Hepatocyte (in vitro differentiated cells): Measurements from ENCODE around the gene PLOD1. TPM values are rescaled to one million over a fixed set of nuclear protein-coding genes. Genes with fewer than 3 reads are reported as not detected.

Experiments used
- DNase-seq: peaks from one replicate; pipeline ENCODE4 v3.0.0-alpha.2; 2016; ENCODE audit warnings: low spot score
- H2AFZ ChIP-seq: fragments of 200-600 bp; sonication (generic); 2 replicates; pipeline ENCODE4 v1.6.0; 2016; ENCODE audit warnings: antibody characterized with exemption, mild to moderate bottlenecking
- H3K27ac ChIP-seq: fragments of 200-600 bp; sonication (generic); 2 replicates; pipeline ENCODE4 v1.5.1; 2016; ENCODE audit warnings: mild to moderate bottlenecking
- H3K27me3 ChIP-seq: fragments of 200-600 bp; sonication (generic); 2 replicates; pipeline ENCODE4 v1.6.1; 2016
- H3K36me3 ChIP-seq: fragments of 200-600 bp; sonication (generic); replicated peaks from 2 replicates; pipeline ENCODE4 v1.5.1; 2016; ENCODE audit warnings: low read depth; ENCODE audit not compliant: insufficient read depth
- H3K4me1 ChIP-seq: fragments of 200-600 bp; sonication (generic); 2 replicates; pipeline ENCODE4 v1.5.1; 2016; ENCODE audit warnings: mild to moderate bottlenecking, moderate library complexity; ENCODE audit not compliant: insufficient read depth
- H3K4me2 ChIP-seq: fragments of 200-600 bp; sonication (generic); 2 replicates; pipeline ENCODE4 v1.6.0; 2016
- H3K4me3 ChIP-seq: fragments of 200-600 bp; sonication (generic); 2 replicates; pipeline ENCODE4 v1.5.1; 2016; ENCODE audit warnings: mild to moderate bottlenecking
- H3K79me2 ChIP-seq: fragments of 200-600 bp; sonication (generic); 2 replicates; pipeline ENCODE4 v1.6.0; 2017; ENCODE audit warnings: mild to moderate bottlenecking
- H3K9me2 ChIP-seq: fragments of 200-600 bp; sonication (generic); replicated peaks from 2 replicates; pipeline ENCODE4 v1.6.0; 2017; ENCODE audit warnings: mild to moderate bottlenecking; ENCODE audit not compliant: insufficient read depth
- H3K9me3 ChIP-seq: fragments of 200-600 bp; sonication (generic); 2 replicates; pipeline ENCODE4 v1.5.1; 2016; ENCODE audit warnings: low read depth, mild to moderate bottlenecking
- H4K20me1 ChIP-seq: fragments of 200-600 bp; sonication (generic); 2 replicates; pipeline ENCODE4 v1.6.0; 2016; ENCODE audit warnings: mild to moderate bottlenecking; ENCODE audit not compliant: insufficient read depth, poor library complexity, severe bottlenecking
- EZH2 ChIP-seq: fragments of 200-600 bp; sonication (generic); IDR thresholded peaks from 2 replicates; pipeline ENCODE4 v1.6.1; 2016; ENCODE audit warnings: antibody characterized with exemption, mild to moderate bottlenecking, borderline replicate concordance
- EZH2phosphoT487 ChIP-seq: fragments of 200-600 bp; sonication (generic); IDR thresholded peaks from one replicate; pipeline ENCODE4 v1.6.1; 2018; ENCODE audit warnings: antibody characterized with exemption, mild to moderate bottlenecking, low read depth, moderate library complexity; ENCODE audit not compliant: unreplicated experiment, severe bottlenecking
- WGBS: methylation state at CpG from one replicate; pipeline ENCODE4 v1.1.6; 2016; ENCODE audit warnings: low lambda C conversion rate; ENCODE audit errors: missing lambda C conversion rate; 5-methylcytosine and 5-hydroxymethylcytosine counted together
- polyA plus RNA-seq: library from polyadenylated mRNA; unstranded; fragments of >200 nt; fragmentation: Nextera tagmentation; extraction: Ambion mirVana; gene quantifications from 2 replicates; pipeline ENCODE4 v1.2.1, GENCODE V29; 2016
- total RNA-seq: library from RNA; depleted of rRNA; stranded (reverse); fragments of >200 nt; gene quantifications from 2 replicates; pipeline ENCODE4 v1.2.3, GENCODE V29; 2014
- TF ChIP-seq, protein P1 (sequence below): fragments of 200-600 bp; sonication (generic); IDR thresholded peaks from 2 replicates; pipeline ENCODE4 v1.5.1; 2016; ENCODE audit warnings: antibody characterized with exemption, mild to moderate bottlenecking; ENCODE audit not compliant: poor library complexity

Gene PLOD1
- total and polyA plus RNA-seq, 2 experiments from 2014 or later = 184 to 200 TPM

DNA sequence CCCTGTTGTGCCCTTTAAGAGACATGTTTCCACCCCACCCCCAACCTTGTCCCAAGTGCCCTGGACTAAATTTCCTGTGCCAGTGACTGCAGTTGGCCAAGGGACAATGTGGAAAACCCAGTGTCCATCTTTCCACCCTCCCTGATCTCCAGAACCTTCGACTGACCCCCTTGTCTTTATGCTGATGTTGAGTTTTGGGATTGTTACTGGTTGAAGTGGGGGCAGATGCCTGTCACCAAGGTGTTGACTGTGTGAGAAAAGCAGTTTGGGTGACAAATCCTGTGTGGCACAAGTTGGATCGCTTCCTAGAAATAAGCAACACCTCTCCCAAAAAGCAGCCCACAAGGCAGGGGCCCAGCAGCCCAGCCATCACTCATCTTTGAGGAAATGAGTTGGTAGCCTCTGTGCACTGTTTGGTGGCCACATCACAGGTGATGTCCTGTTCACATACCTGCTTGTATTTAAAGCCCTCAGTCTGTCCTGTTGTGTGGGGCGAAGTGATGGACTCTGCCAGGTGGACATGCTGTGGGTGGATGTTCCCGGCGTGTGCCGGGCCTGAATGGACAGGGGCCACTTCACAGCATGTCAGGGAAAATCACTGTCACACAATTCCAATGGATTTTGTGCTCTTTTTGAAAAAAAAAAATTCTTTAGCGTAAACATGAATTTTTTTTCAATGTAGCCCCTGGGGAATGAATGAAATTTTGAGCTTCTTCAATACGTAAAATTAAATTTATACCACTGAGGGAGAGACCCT is 78.2 kb downstream of the PLOD1 start:
- H3K9me3 ChIP-seq = no peaks in the 10 kb centered on the region
- DNase-seq = no peak
- no peak overlapping the region for H3K4me3 ChIP-seq
- H3K9me2 ChIP-seq = no peaks in the 10 kb centered on the region
- 98% methylated on average over 8 of the region's 8 CpGs for WGBS
- no peak overlapping the region for H2AFZ ChIP-seq
- no peaks in the 10 kb centered on the region for H4K20me1 ChIP-seq
- H3K4me1 ChIP-seq = no peaks in the 10 kb centered on the region
- no peak for TF ChIP-seq EZH2phosphoT487
- TF ChIP-seq, protein P1, sequence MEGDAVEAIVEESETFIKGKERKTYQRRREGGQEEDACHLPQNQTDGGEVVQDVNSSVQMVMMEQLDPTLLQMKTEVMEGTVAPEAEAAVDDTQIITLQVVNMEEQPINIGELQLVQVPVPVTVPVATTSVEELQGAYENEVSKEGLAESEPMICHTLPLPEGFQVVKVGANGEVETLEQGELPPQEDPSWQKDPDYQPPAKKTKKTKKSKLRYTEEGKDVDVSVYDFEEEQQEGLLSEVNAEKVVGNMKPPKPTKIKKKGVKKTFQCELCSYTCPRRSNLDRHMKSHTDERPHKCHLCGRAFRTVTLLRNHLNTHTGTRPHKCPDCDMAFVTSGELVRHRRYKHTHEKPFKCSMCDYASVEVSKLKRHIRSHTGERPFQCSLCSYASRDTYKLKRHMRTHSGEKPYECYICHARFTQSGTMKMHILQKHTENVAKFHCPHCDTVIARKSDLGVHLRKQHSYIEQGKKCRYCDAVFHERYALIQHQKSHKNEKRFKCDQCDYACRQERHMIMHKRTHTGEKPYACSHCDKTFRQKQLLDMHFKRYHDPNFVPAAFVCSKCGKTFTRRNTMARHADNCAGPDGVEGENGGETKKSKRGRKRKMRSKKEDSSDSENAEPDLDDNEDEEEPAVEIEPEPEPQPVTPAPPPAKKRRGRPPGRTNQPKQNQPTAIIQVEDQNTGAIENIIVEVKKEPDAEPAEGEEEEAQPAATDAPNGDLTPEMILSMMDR = no peak
- H3K79me2 ChIP-seq = no peaks in the 10 kb centered on the region
- H3K27ac ChIP-seq = no peak overlapping the region
- H3K27me3 ChIP-seq = no peaks in the 10 kb centered on the region
- H3K36me3 ChIP-seq = no peaks in the 10 kb centered on the region
- H3K4me2 ChIP-seq = no peak overlapping the region

DNA sequence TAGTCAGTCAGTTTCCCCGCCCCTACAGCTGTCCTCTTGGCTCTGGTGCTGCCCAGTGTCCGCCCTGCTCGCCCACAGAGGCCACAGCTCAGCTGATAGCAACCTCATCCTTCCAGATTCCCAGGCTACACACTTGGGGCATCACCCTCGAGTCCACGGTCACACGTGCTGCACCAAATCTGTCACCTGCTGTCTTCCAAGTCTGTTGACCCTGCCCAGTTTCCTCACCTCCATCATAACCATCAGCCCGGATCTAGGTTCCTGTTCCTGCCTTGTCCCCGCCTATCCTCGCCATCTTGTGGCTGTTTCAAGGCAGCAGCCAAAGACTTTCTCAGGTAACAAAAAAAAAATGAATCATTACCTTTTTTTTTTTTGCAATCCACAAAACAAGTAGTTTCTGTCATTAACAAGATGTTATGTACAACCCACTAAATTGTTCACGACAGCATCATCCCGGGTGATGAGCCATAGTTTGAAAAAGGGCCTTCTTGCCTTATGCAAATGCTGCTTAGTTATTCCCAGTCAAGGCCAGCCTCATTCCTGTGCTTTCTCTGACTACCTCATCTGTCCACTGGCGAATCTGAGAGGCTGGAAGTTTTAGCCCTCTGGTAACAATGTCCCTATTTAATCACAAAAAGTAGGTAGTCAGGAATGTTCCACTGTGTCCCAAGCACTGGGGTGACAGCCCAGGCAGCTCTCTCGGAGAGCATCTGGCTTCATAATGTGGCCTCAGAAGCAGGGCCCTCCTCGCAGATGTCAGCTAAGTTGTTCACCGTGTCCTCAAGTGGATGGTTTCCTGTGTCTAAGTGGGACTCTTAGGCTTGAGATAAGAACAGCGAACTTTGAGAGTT is 79.8 kb downstream of the PLOD1 start:
- TF ChIP-seq, protein P1 = no peak
- TF ChIP-seq EZH2 = no peak
- no peak for TF ChIP-seq EZH2phosphoT487
- 88% methylated on average over 16 of the region's 16 CpGs for WGBS
- Histone ChIP-seq H3K9me3 (no peaks in the 10 kb centered on the region), H3K4me2 (no peak overlapping the region), H3K4me1 (no peaks in the 10 kb centered on the region), H3K27ac (peak overlapping the region; percentile 20), H2AFZ (no peak overlapping the region), H3K36me3 (no peaks in the 10 kb centered on the region), H3K27me3 (no peaks in the 10 kb centered on the region), H3K9me2 (no peaks in the 10 kb centered on the region), H3K79me2 (no peaks in the 10 kb centered on the region), H3K4me3 (no peak overlapping the region), H4K20me1 (no peaks in the 10 kb centered on the region)
- DNase-seq = no peak

DNA sequence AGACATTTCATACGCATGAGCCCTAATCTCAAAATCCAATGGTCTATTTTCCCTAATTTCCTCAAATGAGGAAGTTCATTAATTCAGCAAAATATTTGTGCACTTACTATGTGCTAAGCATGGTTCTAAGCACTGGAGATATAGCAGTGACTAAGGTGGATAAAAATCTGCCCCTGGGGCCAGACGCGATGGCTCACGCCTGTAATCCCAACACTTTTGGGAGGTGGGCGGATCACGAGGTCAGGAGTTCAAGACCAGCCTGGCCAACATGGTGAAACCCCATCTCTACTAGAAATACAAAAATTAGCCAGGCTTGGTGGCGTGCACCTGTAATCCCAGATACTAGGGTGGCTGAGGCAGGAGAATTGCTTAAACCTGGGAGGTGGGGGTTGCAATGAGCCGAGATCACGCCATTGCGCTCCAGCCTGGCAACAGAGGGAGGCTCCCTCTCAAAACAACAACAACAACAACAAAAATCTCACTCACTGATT is 80.5 kb downstream of the PLOD1 start:
- H3K79me2 ChIP-seq = peaks cover 5% of the 10 kb centered on the region
- no peak overlapping the region for H3K4me2 ChIP-seq
- no peak overlapping the region for H3K27ac ChIP-seq
- H3K4me1 ChIP-seq = peaks cover 3% of the 10 kb centered on the region
- H4K20me1 ChIP-seq = no peaks in the 10 kb centered on the region
- DNase-seq = no peak
- H3K9me3 ChIP-seq = no peaks in the 10 kb centered on the region
- TF ChIP-seq, protein P1 = no peak
- TF ChIP-seq EZH2 (no peak), EZH2phosphoT487 (no peak)
- no peaks in the 10 kb centered on the region for H3K9me2 ChIP-seq
- no peak overlapping the region for H2AFZ ChIP-seq
- no peaks in the 10 kb centered on the region for H3K36me3 ChIP-seq
- H3K27me3 ChIP-seq = no peaks in the 10 kb centered on the region
- H3K4me3 ChIP-seq = no peak overlapping the region
- WGBS = 95% methylated on average over 10 of the region's 10 CpGs
